ENCODE results near the gene SORT1.

DNA sequence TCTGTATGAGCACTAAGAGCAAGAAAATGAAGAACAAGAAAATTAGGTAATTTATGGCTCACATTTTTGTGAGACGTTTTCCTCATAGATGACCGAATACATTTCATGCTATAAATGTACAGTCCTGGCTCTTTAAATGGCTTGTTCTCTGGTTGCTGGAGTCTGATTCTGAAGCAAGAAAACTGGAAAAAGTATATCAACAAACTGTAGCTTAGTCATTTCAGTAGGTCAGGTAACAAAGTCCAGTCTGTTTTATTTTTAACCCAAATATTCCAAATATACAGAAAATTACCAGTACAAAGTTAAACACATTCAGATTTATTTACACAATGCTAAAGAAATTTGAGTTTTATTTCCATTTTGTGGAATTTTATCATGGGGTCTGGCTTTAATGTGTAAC, 88.4 kb downstream of the SORT1 start:
- TF ChIP-seq CTCF (conservative IDR thresholded peaks at IDR 0.05; ENCODE audit: low read depth, low read length) (no peak), EZH2phosphoT487 (IDR thresholded peaks at IDR 0.05; ENCODE audit: borderline replicate concordance, low read length) (no peak), EZH2 (IDR thresholded peaks at IDR 0.05; ENCODE audit: low read length, unreplicated experiment) (no peak)
